Endothelial cell (in vitro differentiated cells): ENCODE data around the gene JPH3. TPM values are rescaled to one million over a fixed set of nuclear protein-coding genes. Genes with fewer than 3 reads are reported as not detected.
A peak's percentile ranks its signal among the peaks of the same experiment; 100 is the strongest.

Experiments
- DNase-seq: peaks from one replicate; pipeline ENCODE4 v3.0.0; 2021; ENCODE audit warnings: low spot score
- H3K27ac Mint-ChIP-seq: one replicate; pipeline ENCODE4 v1.8.0; 2021; ENCODE audit warnings: mixed read lengths, inconsistent platforms; ENCODE audit not compliant: unreplicated experiment
- H3K27me3 Mint-ChIP-seq: one replicate; pipeline ENCODE4 v1.8.0; 2021; ENCODE audit warnings: mild to moderate bottlenecking, moderate library complexity, mixed read lengths, inconsistent platforms; ENCODE audit not compliant: unreplicated experiment
- H3K36me3 Mint-ChIP-seq: one replicate; pipeline ENCODE4 v1.8.0; 2021; ENCODE audit warnings: mild to moderate bottlenecking, low read depth, mixed read lengths, inconsistent platforms; ENCODE audit not compliant: unreplicated experiment
- H3K4me1 Mint-ChIP-seq: one replicate; pipeline ENCODE4 v1.8.0; 2021; ENCODE audit warnings: mild to moderate bottlenecking, mixed read lengths, inconsistent platforms; ENCODE audit not compliant: unreplicated experiment
- H3K4me3 Mint-ChIP-seq: one replicate; pipeline ENCODE4 v1.8.0; 2021; ENCODE audit warnings: mild to moderate bottlenecking, mixed read lengths, inconsistent platforms; ENCODE audit not compliant: unreplicated experiment
- H3K9me3 Mint-ChIP-seq: one replicate; pipeline ENCODE4 v1.8.0; 2021; ENCODE audit warnings: mixed read lengths, inconsistent platforms; ENCODE audit not compliant: unreplicated experiment
- CTCF ChIP-seq: fragments of 200-600 bp; sonication (generic); IDR thresholded peaks from one replicate; pipeline ENCODE4 v1.5.0; 2021; ENCODE audit warnings: antibody characterized with exemption; ENCODE audit not compliant: unreplicated experiment
- total RNA-seq: library from RNA; stranded (reverse); fragmentation: NEBNext Ultra II Directional; extraction: Animal tissue kit (Norgen Biotek cat#: 25700); gene quantifications from one replicate; pipeline ENCODE4 v1.2.1, GENCODE V29; 2021; ENCODE audit not compliant: unreplicated experiment

The JPH3 gene
- total RNA-seq, 1 donor from 2014 or later, result 19.1 TPM

GRCh38 chr16:87736008-87736382, 133.7 kb downstream of the JPH3 start:
- Mint-ChIP-seq H3K27ac (no peak overlapping the region), H3K4me3 (no peak overlapping the region), H3K27me3 (peaks cover 6% of the 10 kb centered on the region), H3K4me1 (no peaks in the 10 kb centered on the region), H3K9me3 (no peaks in the 10 kb centered on the region), H3K36me3 (peaks cover 12% of the 10 kb centered on the region)
- TF ChIP-seq CTCF, result no peak
- no peak for DNase-seq

- H3K9me3 Mint-ChIP-seq, result no peaks in the 10 kb centered on the region
- peaks cover 5% of the 10 kb centered on the region for H3K27me3 Mint-ChIP-seq
- no peak for TF ChIP-seq CTCF
- H3K4me1 Mint-ChIP-seq, result no peaks in the 10 kb centered on the region
- no peak overlapping the region for H3K27ac Mint-ChIP-seq
- H3K4me3 Mint-ChIP-seq, result no peak overlapping the region
- DNase-seq, result no peak
- peaks cover 22% of the 10 kb centered on the region for H3K36me3 Mint-ChIP-seq
Observed at GRCh38 chr16:87739801-87740200, 137.5 kb downstream of the JPH3 start.

- Mint-ChIP-seq H3K27ac (no peak overlapping the region), H3K27me3 (peaks cover 5% of the 10 kb centered on the region), H3K36me3 (peaks cover 26% of the 10 kb centered on the region), H3K4me1 (no peaks in the 10 kb centered on the region), H3K9me3 (no peaks in the 10 kb centered on the region), H3K4me3 (peak overlapping the region; percentile 0)
- no peak for DNase-seq
- no peak for TF ChIP-seq CTCF
Observed at GRCh38 chr16:87740441-87740840, 138.1 kb downstream of the JPH3 start.

- DNase-seq, result no peak
- H3K36me3 Mint-ChIP-seq, result peaks cover 28% of the 10 kb centered on the region
Observed at GRCh38 chr16:87740909-87741424, 138.7 kb downstream of the JPH3 start.

More at GRCh38 chr16:87740909-87741424, 138.7 kb downstream of the JPH3 start:
- H3K4me3 Mint-ChIP-seq, result peak overlapping the region; percentile 0
- TF ChIP-seq CTCF, result no peak
- peaks cover 3% of the 10 kb centered on the region for H3K27me3 Mint-ChIP-seq
- no peaks in the 10 kb centered on the region for H3K9me3 Mint-ChIP-seq
- H3K4me1 Mint-ChIP-seq, result no peaks in the 10 kb centered on the region
- no peak overlapping the region for H3K27ac Mint-ChIP-seq
